SH-SY5Y (cell line): ENCODE measurements around the gene SMYD3.

Experiments used
- GATA2 ChIP-seq: IDR thresholded peaks from 2 replicates; pipeline ENCODE4 v1.6.1; 2011; ENCODE audit warnings: mild to moderate bottlenecking, low read depth, low read length
- GATA3 ChIP-seq: IDR thresholded peaks from 2 replicates; pipeline ENCODE4 v1.6.1; 2011; ENCODE audit warnings: low read depth, mild to moderate bottlenecking, low read length, moderate library complexity

- TF ChIP-seq GATA2 (no peak), GATA3 (no peak)
Observed at GRCh38 chr1:245908543-245908942, 598.5 kb downstream of the SMYD3 start.
